ENCODE measurements around the gene GRAMD1B.
"Not testable (repeated sequence)": the region's sequence is repeated elsewhere in the genome, so short reads cannot be mapped to it uniquely, and the experiment has no call there.

GRAMD1B gene

DNA sequence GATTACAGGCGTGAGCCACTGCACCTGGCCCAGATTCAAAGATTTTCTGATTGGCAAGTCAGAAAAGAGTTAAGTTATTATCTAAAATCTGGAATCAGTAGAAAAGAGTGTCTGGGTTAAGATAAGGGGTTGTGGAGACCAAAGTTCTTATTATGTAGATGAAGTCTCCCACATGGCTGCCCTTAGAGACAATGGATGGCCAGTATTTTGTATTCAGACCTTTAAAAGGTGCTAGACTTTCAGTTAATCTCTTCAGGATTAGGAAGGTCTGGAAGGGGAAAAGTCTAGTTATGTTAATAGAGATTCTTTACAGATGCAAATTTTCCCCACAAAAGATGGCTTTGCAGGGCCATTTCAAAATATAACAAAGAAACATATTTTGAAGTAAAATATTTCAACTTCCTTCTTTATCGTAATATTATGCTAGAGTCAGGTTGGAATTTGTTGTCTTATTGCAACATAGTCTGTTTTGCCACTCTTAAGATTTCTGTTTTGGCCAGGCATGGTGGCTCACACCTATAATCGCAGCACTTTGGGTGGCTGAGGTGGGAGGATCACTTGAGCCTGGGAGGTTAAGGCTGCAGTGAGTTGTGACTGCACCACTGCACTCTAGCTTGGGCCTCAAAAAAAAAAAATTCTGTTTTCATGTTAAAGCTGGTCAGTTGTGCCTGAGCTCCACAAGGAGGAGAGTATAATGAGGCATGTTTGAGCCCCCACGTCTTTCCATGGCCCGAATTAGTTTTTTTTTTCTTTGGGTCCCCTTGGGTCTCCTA, 14.0 kb downstream of the GRAMD1B start:
- DNase-seq: no peak

DNA sequence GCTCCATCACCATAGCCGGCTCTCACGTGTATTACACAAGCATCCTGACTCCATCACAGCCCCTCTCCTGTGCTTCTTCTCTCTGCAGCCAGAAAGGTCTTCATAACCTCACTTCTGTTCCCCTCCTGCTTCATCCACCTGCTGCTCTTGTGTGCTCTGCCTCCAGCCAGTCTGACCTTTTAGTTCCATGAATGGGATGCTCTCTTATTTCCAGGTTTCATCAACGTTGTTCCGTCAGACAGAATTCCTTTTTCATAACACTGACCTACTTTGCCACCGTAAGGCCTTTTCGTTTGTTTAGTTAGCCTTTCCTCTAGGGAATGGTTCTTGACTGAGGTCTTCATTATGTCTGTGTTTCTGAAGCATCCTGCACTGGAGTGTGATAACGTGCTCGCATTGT, 18.8 kb downstream of the GRAMD1B start:
- no peak for DNase-seq

DNA sequence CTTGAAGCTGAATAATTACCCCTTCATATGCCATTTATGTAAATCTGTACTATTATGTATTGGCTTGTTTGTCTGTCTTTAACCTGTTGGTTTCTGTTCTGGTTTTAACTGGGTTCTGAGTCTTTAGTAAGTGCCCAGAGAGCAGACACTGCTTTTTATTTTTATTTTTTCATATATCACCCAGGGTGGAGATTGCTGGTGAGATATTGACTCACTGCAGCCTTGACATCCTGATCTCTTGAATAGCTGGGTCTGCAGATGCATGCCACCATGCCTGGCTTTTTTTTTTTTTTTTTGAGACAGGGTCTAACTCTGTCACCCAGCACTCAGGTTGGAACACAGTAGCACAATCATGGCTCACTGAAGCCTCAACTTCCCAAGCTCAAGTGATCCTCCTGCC, 19.4 kb downstream of the GRAMD1B start:
- peak in 1 of 5 donors; percentile 54 for DNase-seq

- no peak for DNase-seq
Observed at GRCh38 chr11:123450623-123451022, 20.6 kb downstream of the GRAMD1B start.

GRCh38 chr11:123451183-123451781, 21.2 kb downstream of the GRAMD1B start:
- DNase-seq: peak in 1 of 5 donors; percentile 75

GRCh38 chr11:123452794-123453193, 22.7 kb downstream of the GRAMD1B start:
- DNase-seq: peak in 1 of 5 donors; percentile 58

GRCh38 chr11:123454060-123454651, 24.1 kb downstream of the GRAMD1B start:
- DNase-seq: peak in 4 of 5 donors; percentile 10 to 97 (median 28)

- DNase-seq: no peak
Observed at GRCh38 chr11:123454796-123455195, 24.7 kb downstream of the GRAMD1B start.

DNA sequence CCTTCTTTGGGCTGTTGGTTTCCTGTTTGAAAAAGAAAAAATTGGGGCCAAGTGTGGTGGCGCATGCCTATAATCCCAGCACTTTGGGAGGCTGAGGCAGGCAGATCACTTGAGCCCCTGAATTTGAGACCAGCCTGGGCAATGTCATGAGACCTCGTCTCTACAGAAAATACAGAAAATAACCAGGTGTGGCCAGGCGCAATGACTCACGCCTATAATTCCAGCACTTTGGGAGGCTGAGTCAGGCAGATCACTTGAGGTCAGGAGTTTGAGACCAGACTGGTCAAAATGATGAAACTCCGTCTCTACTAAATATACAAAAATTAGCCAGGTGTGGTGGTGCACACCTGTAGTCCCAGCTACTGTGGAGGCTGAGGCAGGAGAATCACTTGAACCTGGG, 26.4 kb downstream of the GRAMD1B start:
- not testable (repeated sequence) for DNase-seq

DNA sequence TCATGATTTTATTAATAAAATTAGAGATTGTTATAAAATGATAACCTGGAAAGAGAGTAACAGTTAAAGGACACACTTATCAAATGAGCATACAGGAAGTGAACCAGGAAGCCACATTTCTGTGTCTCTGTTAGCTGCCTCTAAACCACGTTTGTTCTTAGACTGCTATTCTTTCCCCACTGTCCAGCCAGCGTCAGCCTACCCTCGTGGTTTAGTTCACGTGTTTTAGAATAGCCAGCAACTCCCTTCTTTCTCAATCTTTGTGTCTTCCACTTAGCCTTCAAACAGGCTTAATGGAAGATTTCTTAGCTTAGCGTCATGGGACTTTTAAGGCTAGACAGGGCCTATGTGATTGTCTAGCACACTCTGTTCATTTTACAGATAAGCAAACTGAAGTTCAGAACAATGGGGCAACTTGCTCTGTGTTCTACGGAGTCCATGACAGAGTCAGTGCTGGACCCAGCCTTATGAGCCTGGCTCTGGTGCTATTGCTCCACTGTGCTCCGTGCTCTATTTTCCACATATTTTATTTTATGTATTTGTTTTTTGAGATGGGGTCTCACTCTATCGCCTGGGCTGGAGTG, 27.2 kb downstream of the GRAMD1B start:
- peak in 1 of 5 donors; percentile 68 for DNase-seq

DNA sequence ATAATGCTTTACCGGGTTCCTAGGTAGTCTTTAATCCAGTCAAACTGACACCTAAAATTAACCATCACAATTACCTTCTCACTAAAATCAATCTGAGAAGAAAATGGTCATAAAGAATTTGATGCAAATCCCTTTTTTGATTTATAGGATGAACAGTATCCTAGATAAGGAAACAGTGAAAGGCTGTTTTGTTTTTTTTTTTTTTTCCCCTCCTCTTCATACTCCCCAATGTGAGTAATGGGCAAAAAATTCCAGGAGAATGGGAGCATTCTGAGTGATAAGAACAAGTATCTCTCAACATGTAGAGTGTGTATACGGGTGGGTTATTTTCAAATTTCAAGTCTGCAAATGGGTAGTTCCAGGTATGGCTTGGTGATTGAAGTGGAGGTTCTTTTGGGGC, 28.4 kb downstream of the GRAMD1B start:
- no peak for DNase-seq

DNA sequence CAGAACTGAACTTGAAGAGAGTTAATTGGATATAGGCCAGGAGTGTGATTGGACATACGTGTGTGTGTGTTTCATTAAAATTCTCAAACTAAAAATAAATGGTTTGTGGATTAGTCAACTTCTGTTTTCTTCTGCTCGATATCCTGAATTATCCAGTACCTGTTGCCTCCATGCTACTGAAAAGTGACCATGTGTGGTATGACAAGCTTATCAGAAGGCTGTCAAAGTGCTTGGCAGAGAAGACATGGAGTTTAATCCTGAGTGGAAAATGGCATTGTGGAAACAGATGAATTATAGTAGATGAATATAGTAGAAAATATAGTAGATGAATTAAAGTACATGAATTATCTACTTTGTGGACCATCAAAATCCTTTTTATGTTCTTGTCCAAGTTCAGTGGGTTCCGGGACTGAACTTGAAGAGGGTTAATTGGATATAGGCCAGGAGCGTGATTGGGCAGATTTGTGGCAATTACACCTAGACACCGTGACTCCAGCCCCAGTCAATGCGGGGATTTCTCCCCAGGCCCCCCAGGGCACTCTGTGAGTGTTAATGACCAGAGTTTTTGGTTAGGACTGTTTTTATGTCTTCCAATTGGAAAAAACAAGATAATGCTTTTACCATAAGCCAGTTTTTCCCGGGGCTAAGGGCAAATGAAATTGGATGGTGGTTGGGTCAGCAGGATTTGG, 30.1 kb downstream of the GRAMD1B start:
- no peak for DNase-seq

GRCh38 chr11:123461164-123461563, 31.1 kb downstream of the GRAMD1B start:
- no peak for DNase-seq

GRCh38 chr11:123465667-123466066, 35.6 kb downstream of the GRAMD1B start:
- DNase-seq: not testable (repeated sequence)

GRCh38 chr11:123466172-123466571, 36.1 kb downstream of the GRAMD1B start:
- not testable (repeated sequence) for DNase-seq

DNA sequence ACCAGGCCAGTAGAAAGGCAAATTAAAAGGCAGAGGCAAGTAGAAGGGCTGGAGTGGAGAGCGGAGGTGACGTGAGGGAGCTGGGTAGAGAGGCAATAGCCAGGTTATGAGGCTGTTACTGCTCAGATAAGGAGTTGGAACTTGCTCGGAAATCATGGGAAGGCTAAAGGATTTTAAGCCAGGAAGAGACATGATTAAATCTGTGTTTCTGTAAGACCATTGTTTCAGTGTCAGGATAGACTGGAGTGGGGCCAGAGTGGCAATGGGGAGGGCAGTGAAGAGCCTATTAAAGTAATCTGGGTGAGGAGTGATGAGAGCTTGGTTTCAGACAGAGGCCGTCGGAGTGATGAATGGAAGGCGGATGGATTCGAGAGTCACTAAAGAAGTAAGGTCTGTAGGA, 39.0 kb downstream of the GRAMD1B start:
- DNase-seq: no peak

GRCh38 chr11:123469586-123469985, 39.5 kb downstream of the GRAMD1B start:
- DNase-seq: no peak

- no peak for DNase-seq
Observed at GRCh38 chr11:123470842-123471241, 40.8 kb downstream of the GRAMD1B start.

GRCh38 chr11:123472236-123472935, 42.3 kb downstream of the GRAMD1B start:
- DNase-seq: no peak

- no peak for DNase-seq
Observed at GRCh38 chr11:123473941-123474677, 44.0 kb downstream of the GRAMD1B start.

DNA sequence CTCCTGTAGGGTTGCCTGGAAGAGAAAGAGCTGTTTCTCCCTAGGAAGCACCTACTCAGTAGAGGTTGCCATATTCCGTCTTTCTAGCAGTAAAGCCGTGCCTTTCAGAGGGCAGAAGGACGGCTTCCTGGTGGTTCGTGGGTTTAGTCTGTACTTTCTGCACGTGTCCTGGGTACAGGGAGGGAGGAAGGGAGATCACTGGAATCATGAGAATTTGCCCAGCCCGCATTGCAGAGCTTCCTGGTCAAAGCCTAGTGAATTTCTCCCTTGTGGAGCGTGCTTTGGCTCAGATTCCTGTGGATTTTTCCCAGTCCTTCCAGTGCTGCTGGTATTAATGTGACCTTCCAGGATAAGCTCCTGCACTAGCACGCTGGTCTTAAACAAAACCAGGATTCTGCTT, 44.9 kb downstream of the GRAMD1B start:
- no peak for DNase-seq

DNA sequence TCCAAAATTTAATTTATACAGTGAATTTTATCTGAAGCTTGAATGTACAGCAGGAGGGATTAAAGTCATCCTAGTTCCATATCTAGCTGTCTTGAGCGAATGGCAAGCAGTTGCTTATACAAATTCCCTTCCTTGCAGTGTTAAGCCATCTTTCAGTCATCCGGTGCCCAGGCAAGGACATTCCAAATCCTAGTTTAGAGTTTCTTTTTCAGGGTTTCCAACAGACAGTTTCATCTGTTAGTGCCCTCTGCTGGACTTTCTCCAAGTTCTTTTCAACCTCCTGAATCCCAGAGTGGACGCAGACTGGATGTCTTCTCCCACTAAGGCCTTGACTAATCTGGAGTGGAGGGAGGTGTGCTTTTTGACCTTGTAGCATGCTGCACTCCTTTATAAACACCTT, 45.4 kb downstream of the GRAMD1B start:
- DNase-seq: no peak
